Measurements from ENCODE around the gene IGFBP1.

DNA sequence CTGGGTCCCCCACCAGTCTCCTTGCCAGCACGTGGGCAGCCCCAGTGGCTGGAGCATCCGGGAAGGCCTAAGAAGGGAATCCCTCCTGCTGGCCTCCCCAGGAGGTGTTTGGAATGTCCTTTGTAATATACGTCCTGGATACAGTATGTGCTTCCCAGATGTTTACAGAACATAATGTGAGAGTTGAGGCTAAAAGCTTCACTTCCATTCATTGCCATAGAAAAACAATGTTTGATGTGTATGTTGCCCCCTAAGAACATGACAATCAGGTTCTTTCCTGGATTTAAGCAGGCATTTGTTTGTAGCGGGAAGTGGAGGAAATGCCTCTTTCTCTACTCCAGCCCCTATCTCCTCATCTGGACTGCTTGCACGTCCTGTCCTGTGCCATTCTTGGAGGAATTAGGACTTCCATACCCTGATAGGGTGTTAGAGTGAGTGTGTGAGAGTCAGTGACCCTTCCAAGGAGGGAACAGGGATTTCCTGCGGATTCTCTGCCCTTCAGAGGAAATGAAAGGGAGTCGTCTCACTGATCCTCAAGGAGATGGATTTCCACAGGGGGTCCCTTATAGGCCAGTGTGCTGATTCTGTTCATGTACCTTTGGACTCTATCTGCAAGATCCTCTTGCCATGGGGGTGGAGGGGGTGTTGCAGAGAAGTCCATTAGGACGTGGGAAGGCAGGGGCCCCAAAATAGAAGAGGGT lies 1.2 kb downstream of the IGFBP1 start:
- TF ChIP-seq, protein P1, sequence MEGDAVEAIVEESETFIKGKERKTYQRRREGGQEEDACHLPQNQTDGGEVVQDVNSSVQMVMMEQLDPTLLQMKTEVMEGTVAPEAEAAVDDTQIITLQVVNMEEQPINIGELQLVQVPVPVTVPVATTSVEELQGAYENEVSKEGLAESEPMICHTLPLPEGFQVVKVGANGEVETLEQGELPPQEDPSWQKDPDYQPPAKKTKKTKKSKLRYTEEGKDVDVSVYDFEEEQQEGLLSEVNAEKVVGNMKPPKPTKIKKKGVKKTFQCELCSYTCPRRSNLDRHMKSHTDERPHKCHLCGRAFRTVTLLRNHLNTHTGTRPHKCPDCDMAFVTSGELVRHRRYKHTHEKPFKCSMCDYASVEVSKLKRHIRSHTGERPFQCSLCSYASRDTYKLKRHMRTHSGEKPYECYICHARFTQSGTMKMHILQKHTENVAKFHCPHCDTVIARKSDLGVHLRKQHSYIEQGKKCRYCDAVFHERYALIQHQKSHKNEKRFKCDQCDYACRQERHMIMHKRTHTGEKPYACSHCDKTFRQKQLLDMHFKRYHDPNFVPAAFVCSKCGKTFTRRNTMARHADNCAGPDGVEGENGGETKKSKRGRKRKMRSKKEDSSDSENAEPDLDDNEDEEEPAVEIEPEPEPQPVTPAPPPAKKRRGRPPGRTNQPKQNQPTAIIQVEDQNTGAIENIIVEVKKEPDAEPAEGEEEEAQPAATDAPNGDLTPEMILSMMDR (IDR thresholded peaks at IDR 0.05): no peak
- TF ChIP-seq POLR2AphosphoS5 (IDR thresholded peaks at IDR 0.05): no peak
- no peak for TF ChIP-seq POLR2A (IDR thresholded peaks at IDR 0.05)

All from upper lobe of left lung (tissue), 4 donors.